GM18499 (cell line): Measurements from ENCODE around the gene REC8.

ENCODE experiments used
- ATAC-seq: cut with Tn5 transposase; IDR thresholded peaks from one replicate; pipeline ENCODE4 v1.9.1; 2021; ENCODE audit warnings: moderate number of reproducible peaks; ENCODE audit not compliant: insufficient read depth, unreplicated experiment

The REC8 gene

GRCh38 chr14:24137529-24138395 lies 34.1 kb upstream of the REC8 start:
- ATAC-seq, result no peak

GRCh38 chr14:24138396-24139271 lies 33.2 kb upstream of the REC8 start:
- no peak for ATAC-seq

- no peak for ATAC-seq
These were observed 32.5 kb upstream of the REC8 start for GRCh38 chr14:24139272-24139934.

GRCh38 chr14:24141097-24141880 lies 30.6 kb upstream of the REC8 start, which contains the start of gene EMC9:
EMC9 (minus strand) TSS chr14:24141591; CDS start chr14:24141304, 287 bp downstream.
- ATAC-seq, result peak; percentile 72

GRCh38 chr14:24143511-24143910 lies 28.4 kb upstream of the REC8 start:
- ATAC-seq, result no peak

GRCh38 chr14:24144451-24144850 lies 27.4 kb upstream of the REC8 start:
- ATAC-seq, result no peak

GRCh38 chr14:24145219-24145618 lies 26.7 kb upstream of the REC8 start:
- no peak for ATAC-seq

GRCh38 chr14:24145690-24146452 lies 26.0 kb upstream of the REC8 start:
- no peak for ATAC-seq

- peak; percentile 47 for ATAC-seq
These were observed 25.4 kb upstream of the REC8 start, which contains the start of gene PSME2 for GRCh38 chr14:24146453-24146977. PSME2 (minus strand) TSS chr14:24146610; CDS start chr14:24146581, 29 bp downstream.

- peak; percentile 70 for ATAC-seq
These were observed 24.7 kb upstream of the REC8 start, which contains the start of gene RNF31 for GRCh38 chr14:24146978-24147760. RNF31 (plus strand) TSS chr14:24147498; CDS start chr14:24147699, 201 bp downstream.

GRCh38 chr14:24147761-24148428 lies 24.0 kb upstream of the REC8 start:
- no peak for ATAC-seq

GRCh38 chr14:24149302-24149969 lies 22.4 kb upstream of the REC8 start:
- ATAC-seq, result no peak

GRCh38 chr14:24150061-24150460 lies 21.8 kb upstream of the REC8 start:
- no peak for ATAC-seq

GRCh38 chr14:24150567-24150966 lies 21.3 kb upstream of the REC8 start:
- ATAC-seq, result no peak

- ATAC-seq, result no peak
These were observed 20.9 kb upstream of the REC8 start for GRCh38 chr14:24150993-24151392.

GRCh38 chr14:24151404-24152080 lies 20.3 kb upstream of the REC8 start:
- no peak for ATAC-seq
